SK-N-SH (cell line): ENCODE data around the gene FAM149B1. TPM values are rescaled to one million over a fixed set of nuclear protein-coding genes. Genes with fewer than 3 reads are reported as not detected.

Source experiments
- CTCF ChIA-PET: fragments of 300-600, 350-600 bp; formaldehyde crosslinking; extraction: SDS; loops from one replicate; lab custom pipeline; 2021; lab: Yijun Ruan, JAX
- POLR2A ChIA-PET: fragments of 350-600 bp; sonication (Branson Sonifier 250); formaldehyde crosslinking; extraction: SDS; loops from one replicate; lab custom pipeline; 2020; ENCODE audit warnings: antibody characterized with exemption, inconsistent platforms; lab: Yijun Ruan, JAX
- DNase-seq: peaks from one replicate; pipeline ENCODE4 v3.0.0; 2012
- H2AFZ ChIP-seq: fragments of 200-600 bp; sonication (generic); 2 replicates; pipeline ENCODE4 v1.8.1; 2016; ENCODE audit warnings: antibody characterized with exemption, mild to moderate bottlenecking, low read depth
- H3F3A ChIP-seq: fragments of 200-600 bp; sonication (generic); replicated peaks from 2 replicates; pipeline ENCODE3; 2016; ENCODE audit warnings: antibody characterized with exemption, mild to moderate bottlenecking; ENCODE audit not compliant: insufficient read depth
- H3K27ac ChIP-seq, 2 experiments: fragments of 200-500 bp in 1 of 2; fragments of 200-600 bp in 1 of 2; sonication (Bioruptor generic) in 1 of 2; sonication (generic), shearing (Covaris generic) in 1 of 2; 2 replicates each; pipeline versions ENCODE4 v1.5.1 to v1.6.1; 2014 to 2016; ENCODE audit warnings: low read depth in 2 of 2, inconsistent platforms in 1 of 2, low read length in 1 of 2, mild to moderate bottlenecking in 1 of 2, mixed read lengths in 1 of 2
- H3K27me3 ChIP-seq: fragments of 200-600 bp; sonication (generic), shearing (Covaris generic); 2 replicates; pipeline ENCODE4 v1.6.1; 2016; ENCODE audit warnings: mixed run types; ENCODE audit not compliant: insufficient read depth
- H3K36me3 ChIP-seq, 2 experiments: fragments of 200-500 bp in 1 of 2; fragments of 200-600 bp in 1 of 2; sonication (Bioruptor generic) in 1 of 2; sonication (generic) in 1 of 2; replicated peaks in 1 of 2; 2 replicates each; pipeline versions ENCODE3 to v1.5.1; 2014 to 2016; ENCODE audit warnings: low read length in 1 of 2, mild to moderate bottlenecking in 1 of 2; ENCODE audit not compliant: insufficient read depth in 2 of 2, control insufficient read depth in 1 of 2
- H3K4me1 ChIP-seq, 2 experiments: fragments of 200-500 bp in 1 of 2; fragments of 200-600 bp in 1 of 2; sonication (Bioruptor generic) in 1 of 2; sonication (generic), shearing (Covaris generic) in 1 of 2; 2 replicates each; pipeline versions ENCODE4 v1.5.1 to v1.6.1; 2014 to 2016; ENCODE audit warnings: low read depth in 1 of 2, low read length in 1 of 2, mixed run types in 1 of 2; ENCODE audit not compliant: insufficient read depth in 2 of 2, control insufficient read depth in 1 of 2
- H3K4me2 ChIP-seq: fragments of 200-600 bp; sonication (generic), shearing (Covaris generic); 2 replicates; pipeline ENCODE4 v1.6.1; 2017; ENCODE audit warnings: mixed run types
- H3K4me3 ChIP-seq, 2 experiments: fragments of 200-500 bp in 1 of 2; fragments of 200-600 bp in 1 of 2; sonication (Bioruptor generic) in 1 of 2; sonication (generic), shearing (Covaris generic) in 1 of 2; 2 replicates each; pipeline versions ENCODE4 v1.5.1 to v1.8.1; 2014 to 2016; ENCODE audit warnings: low read depth in 2 of 2, inconsistent platforms in 1 of 2, low read length in 1 of 2, mild to moderate bottlenecking in 1 of 2, mixed read lengths in 1 of 2, moderate library complexity in 1 of 2
- H3K79me2 ChIP-seq: fragments of 200-600 bp; sonication (generic); 2 replicates; pipeline ENCODE4 v1.8.1; 2017; ENCODE audit warnings: mild to moderate bottlenecking; ENCODE audit not compliant: insufficient read depth
- H3K9ac ChIP-seq: fragments of 200-600 bp; sonication (generic); 2 replicates; pipeline ENCODE4 v1.6.1; 2017; ENCODE audit warnings: mixed run types
- H3K9me2 ChIP-seq: fragments of 200-600 bp; sonication (generic); 2 replicates; pipeline ENCODE4 v1.6.1; 2017; ENCODE audit warnings: mixed run types
- H3K9me3 ChIP-seq: fragments of 200-600 bp; sonication (generic); 2 replicates; pipeline ENCODE4 v1.6.1; 2017; ENCODE audit warnings: mixed run types, mild to moderate bottlenecking, moderate library complexity
- H4K20me1 ChIP-seq: fragments of 200-600 bp; sonication (generic); 2 replicates; pipeline ENCODE4 v1.6.1; 2017; ENCODE audit warnings: mild to moderate bottlenecking, mixed run types; ENCODE audit not compliant: insufficient read depth
- ELF1 ChIP-seq: IDR thresholded peaks from 2 replicates; pipeline ENCODE4 v1.4.0; 2012
- EP300 ChIP-seq, 2 experiments: IDR thresholded peaks; 2 replicates each; pipeline versions ENCODE4 v1.4.0 to v1.6.1; 2012; ENCODE audit warnings: borderline replicate concordance in 1 of 2, low read depth in 1 of 2, low read length in 1 of 2
- FOXM1 ChIP-seq: IDR thresholded peaks from 2 replicates; pipeline ENCODE4 v1.4.0; 2012; ENCODE audit warnings: low read depth, mild to moderate bottlenecking
- GATA2 ChIP-seq: sonication (generic); formaldehyde crosslinking; IDR thresholded peaks from 2 replicates; pipeline ENCODE4 v1.5.0; 2020; ENCODE audit warnings: mild to moderate bottlenecking, missing genetic modification reagents
- IRF3 ChIP-seq: fragments of 150-350 bp; IDR thresholded peaks from 2 replicates; pipeline ENCODE4 v1.6.1; 2016; ENCODE audit warnings: mild to moderate bottlenecking, low read depth, low read length
- JUND ChIP-seq: IDR thresholded peaks from 2 replicates; pipeline ENCODE4 v1.4.0; 2012
- MXI1 ChIP-seq: IDR thresholded peaks from 2 replicates; pipeline ENCODE4 v1.6.1; 2012; ENCODE audit warnings: mild to moderate bottlenecking, low read depth, low read length, improper control_type of control experiment
- NFIC ChIP-seq: IDR thresholded peaks from 2 replicates; pipeline ENCODE4 v1.4.0; 2012; ENCODE audit warnings: borderline replicate concordance
- NRF1 ChIP-seq: IDR thresholded peaks from 2 replicates; pipeline ENCODE4 v1.6.1; 2012; ENCODE audit warnings: low read depth, mild to moderate bottlenecking, low read length
- POLR2AphosphoS5 ChIP-seq: IDR thresholded peaks from 2 replicates; pipeline ENCODE4 v1.6.1; 2012; ENCODE audit warnings: low read depth, low read length
- RAD21 ChIP-seq: IDR thresholded peaks from 2 replicates; pipeline ENCODE4 v1.6.1; 2012; ENCODE audit warnings: mild to moderate bottlenecking, low read length
- RCOR1 ChIP-seq: fragments of 150-350 bp; IDR thresholded peaks from 2 replicates; pipeline ENCODE4 v1.6.1; 2017; ENCODE audit warnings: antibody characterized with exemption, low read length
- RXRA ChIP-seq: IDR thresholded peaks from 2 replicates; pipeline ENCODE4 v1.4.0; 2012; ENCODE audit warnings: low read depth, mild to moderate bottlenecking, borderline replicate concordance
- SIN3A ChIP-seq: IDR thresholded peaks from 2 replicates; pipeline ENCODE4 v1.6.1; 2012; ENCODE audit warnings: low read depth, mild to moderate bottlenecking, low read length, moderate library complexity, borderline replicate concordance
- SMC3 ChIP-seq: IDR thresholded peaks from 2 replicates; pipeline ENCODE4 v1.6.1; 2012; ENCODE audit warnings: low read depth, low read length, improper control_type of control experiment
- TAF1 ChIP-seq: IDR thresholded peaks from 2 replicates; pipeline ENCODE4 v1.6.1; 2012; ENCODE audit warnings: low read depth, mild to moderate bottlenecking, low read length, moderate library complexity, borderline replicate concordance
- TEAD4 ChIP-seq: IDR thresholded peaks from 2 replicates; pipeline ENCODE4 v1.4.0; 2012; ENCODE audit warnings: mild to moderate bottlenecking, borderline replicate concordance; ENCODE audit not compliant: insufficient read depth
- WGBS: methylation state at CpG from one replicate; pipeline ENCODE4 v1.1.6; 2017; ENCODE audit warnings: low lambda C conversion rate; 5-methylcytosine and 5-hydroxymethylcytosine counted together
- polyA plus RNA-seq, 3 experiments: library from polyadenylated mRNA; depleted of rRNA; stranded (reverse); fragments of >200 nt; gene quantifications; 2 replicates each; pipeline ENCODE4 v1.2.3, GENCODE V29; 2012
- TF ChIP-seq, protein P1 (sequence below): IDR thresholded peaks from 2 replicates; pipeline ENCODE4 v1.6.1; 2012; ENCODE audit warnings: mild to moderate bottlenecking, low read depth, low read length, moderate library complexity
- TF ChIP-seq, protein P2 (sequence below): IDR thresholded peaks from 2 replicates; pipeline ENCODE4 v1.4.0; 2012; ENCODE audit warnings: low read depth, borderline replicate concordance
- TF ChIP-seq, protein P3 (sequence below): IDR thresholded peaks from 2 replicates; pipeline ENCODE4; 2012

FAM149B1 gene
- polyA plus RNA-seq, 1 of the 3 experiments (the other 2 are of a cell fraction), result 28.2 TPM

DNA sequence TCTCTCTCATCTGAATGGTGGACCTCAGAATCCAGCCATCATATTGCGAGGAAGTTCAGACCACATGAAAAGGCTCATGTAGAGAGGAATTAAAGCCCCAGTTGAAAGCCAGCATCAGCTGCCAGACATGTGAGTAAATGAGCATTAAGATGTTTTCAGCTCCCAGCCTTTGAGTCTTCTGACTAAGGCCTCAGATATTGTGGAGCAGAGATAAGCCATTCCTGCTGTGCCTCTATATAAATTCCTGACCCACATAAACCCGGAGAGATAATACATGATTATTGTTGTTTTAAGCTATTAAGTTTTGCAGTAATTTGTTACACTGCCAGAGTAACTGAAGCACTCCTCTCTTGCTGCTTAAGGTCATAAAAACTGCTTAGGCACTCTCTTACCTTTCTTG is 14.6 kb downstream of the FAM149B1 start:
- Histone ChIP-seq H3K36me3 (peaks cover 34 to 61% of the 10 kb centered on the region in 2 experiments), H3K4me2 (no peak overlapping the region), H4K20me1 (no peaks in the 10 kb centered on the region), H3K4me1 (no peaks in the 10 kb centered on the region), H3K9me2 (no peaks in the 10 kb centered on the region), H3K27ac (no peak overlapping the region), H3K4me3 (no peak overlapping the region), H3K27me3 (no peaks in the 10 kb centered on the region), H2AFZ (no peak overlapping the region), H3F3A (no peaks in the 10 kb centered on the region), H3K9me3 (no peaks in the 10 kb centered on the region), H3K9ac (no peak overlapping the region), H3K79me2 (no peaks in the 10 kb centered on the region)
- DNase-seq, result no peak
- 52% methylated on average over 2 of the region's 2 CpGs for WGBS
- ChIA-PET POLR2A (no interaction called here), CTCF (interaction anchor here (2.1 to 2.5 kb wide), 2 partner anchors 10 to 24 kb away, joined by 5 to 8 read pairs; no protein-coding TSS in a partner anchor)
- TF ChIP-seq ELF1, result no peak
- no peak for TF ChIP-seq SMC3
- TF ChIP-seq, protein P1, sequence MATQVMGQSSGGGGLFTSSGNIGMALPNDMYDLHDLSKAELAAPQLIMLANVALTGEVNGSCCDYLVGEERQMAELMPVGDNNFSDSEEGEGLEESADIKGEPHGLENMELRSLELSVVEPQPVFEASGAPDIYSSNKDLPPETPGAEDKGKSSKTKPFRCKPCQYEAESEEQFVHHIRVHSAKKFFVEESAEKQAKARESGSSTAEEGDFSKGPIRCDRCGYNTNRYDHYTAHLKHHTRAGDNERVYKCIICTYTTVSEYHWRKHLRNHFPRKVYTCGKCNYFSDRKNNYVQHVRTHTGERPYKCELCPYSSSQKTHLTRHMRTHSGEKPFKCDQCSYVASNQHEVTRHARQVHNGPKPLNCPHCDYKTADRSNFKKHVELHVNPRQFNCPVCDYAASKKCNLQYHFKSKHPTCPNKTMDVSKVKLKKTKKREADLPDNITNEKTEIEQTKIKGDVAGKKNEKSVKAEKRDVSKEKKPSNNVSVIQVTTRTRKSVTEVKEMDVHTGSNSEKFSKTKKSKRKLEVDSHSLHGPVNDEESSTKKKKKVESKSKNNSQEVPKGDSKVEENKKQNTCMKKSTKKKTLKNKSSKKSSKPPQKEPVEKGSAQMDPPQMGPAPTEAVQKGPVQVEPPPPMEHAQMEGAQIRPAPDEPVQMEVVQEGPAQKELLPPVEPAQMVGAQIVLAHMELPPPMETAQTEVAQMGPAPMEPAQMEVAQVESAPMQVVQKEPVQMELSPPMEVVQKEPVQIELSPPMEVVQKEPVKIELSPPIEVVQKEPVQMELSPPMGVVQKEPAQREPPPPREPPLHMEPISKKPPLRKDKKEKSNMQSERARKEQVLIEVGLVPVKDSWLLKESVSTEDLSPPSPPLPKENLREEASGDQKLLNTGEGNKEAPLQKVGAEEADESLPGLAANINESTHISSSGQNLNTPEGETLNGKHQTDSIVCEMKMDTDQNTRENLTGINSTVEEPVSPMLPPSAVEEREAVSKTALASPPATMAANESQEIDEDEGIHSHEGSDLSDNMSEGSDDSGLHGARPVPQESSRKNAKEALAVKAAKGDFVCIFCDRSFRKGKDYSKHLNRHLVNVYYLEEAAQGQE, result no peak
- TF ChIP-seq RCOR1, result no peak
- no peak for TF ChIP-seq NFIC
- TF ChIP-seq, protein P2, sequence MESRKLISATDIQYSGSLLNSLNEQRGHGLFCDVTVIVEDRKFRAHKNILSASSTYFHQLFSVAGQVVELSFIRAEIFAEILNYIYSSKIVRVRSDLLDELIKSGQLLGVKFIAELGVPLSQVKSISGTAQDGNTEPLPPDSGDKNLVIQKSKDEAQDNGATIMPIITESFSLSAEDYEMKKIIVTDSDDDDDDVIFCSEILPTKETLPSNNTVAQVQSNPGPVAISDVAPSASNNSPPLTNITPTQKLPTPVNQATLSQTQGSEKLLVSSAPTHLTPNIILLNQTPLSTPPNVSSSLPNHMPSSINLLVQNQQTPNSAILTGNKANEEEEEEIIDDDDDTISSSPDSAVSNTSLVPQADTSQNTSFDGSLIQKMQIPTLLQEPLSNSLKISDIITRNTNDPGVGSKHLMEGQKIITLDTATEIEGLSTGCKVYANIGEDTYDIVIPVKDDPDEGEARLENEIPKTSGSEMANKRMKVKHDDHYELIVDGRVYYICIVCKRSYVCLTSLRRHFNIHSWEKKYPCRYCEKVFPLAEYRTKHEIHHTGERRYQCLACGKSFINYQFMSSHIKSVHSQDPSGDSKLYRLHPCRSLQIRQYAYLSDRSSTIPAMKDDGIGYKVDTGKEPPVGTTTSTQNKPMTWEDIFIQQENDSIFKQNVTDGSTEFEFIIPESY, result no peak
- TF ChIP-seq JUND, result no peak
- no peak for TF ChIP-seq EP300 (IDR thresholded peaks at IDR 0.05; ENCODE audit: borderline replicate concordance in 1 of 2, low read depth in 1 of 2, low read length in 1 of 2)
- TF ChIP-seq POLR2AphosphoS5, result no peak

GRCh38 chr10:73183667-73184281 is 15.9 kb downstream of the FAM149B1 start:
- ChIA-PET POLR2A (no interaction called here), CTCF (interaction anchor here (0.6 to 2.5 kb wide), 4 partner anchors 9 to 224 kb away, joined by 3 to 8 read pairs (median 4); no protein-coding TSS in a partner anchor)
- Histone ChIP-seq H3K9me3 (no peaks in the 10 kb centered on the region), H2AFZ (no peak overlapping the region), H3K9me2 (no peaks in the 10 kb centered on the region), H3K4me1 (no peaks in the 10 kb centered on the region), H4K20me1 (no peaks in the 10 kb centered on the region), H3K36me3 (peaks cover 26 to 56% of the 10 kb centered on the region in 2 experiments), H3K79me2 (no peaks in the 10 kb centered on the region), H3K27ac (peak overlapping the region in 1 of 2 experiments; percentile 10; a peak in 1 of 4 replicates), H3K4me2 (no peak overlapping the region), H3K9ac (no peak overlapping the region), H3F3A (no peaks in the 10 kb centered on the region), H3K27me3 (no peaks in the 10 kb centered on the region), H3K4me3 (no peak overlapping the region)
- no peak for DNase-seq
- WGBS, result 76% methylated on average over 3 of the region's 3 CpGs
- TF ChIP-seq GATA2 (CRISPR knock-in tag) (no peak), TAF1 (no peak), NRF1 (no peak), RAD21 (no peak), IRF3 (no peak), FOXM1 (no peak), SIN3A (no peak), RXRA (no peak), TEAD4 (no peak), MXI1 (no peak), SMC3 (no peak)
- TF ChIP-seq, protein P3, sequence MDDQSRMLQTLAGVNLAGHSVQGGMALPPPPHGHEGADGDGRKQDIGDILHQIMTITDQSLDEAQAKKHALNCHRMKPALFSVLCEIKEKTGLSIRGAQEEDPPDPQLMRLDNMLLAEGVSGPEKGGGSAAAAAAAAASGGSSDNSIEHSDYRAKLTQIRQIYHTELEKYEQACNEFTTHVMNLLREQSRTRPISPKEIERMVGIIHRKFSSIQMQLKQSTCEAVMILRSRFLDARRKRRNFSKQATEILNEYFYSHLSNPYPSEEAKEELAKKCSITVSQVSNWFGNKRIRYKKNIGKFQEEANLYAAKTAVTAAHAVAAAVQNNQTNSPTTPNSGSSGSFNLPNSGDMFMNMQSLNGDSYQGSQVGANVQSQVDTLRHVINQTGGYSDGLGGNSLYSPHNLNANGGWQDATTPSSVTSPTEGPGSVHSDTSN, result no peak
